CMK (cell line): ENCODE results near the gene RCVRN.
"Not testable (repeated sequence)": the region's sequence is repeated elsewhere in the genome, so short reads cannot be mapped to it uniquely, and the experiment has no call there.

Experiments
- DNase-seq: peaks from one replicate; pipeline ENCODE4 v3.0.0-alpha.2; 2010; ENCODE audit warnings: low read depth

RCVRN gene

GRCh38 chr17:9922012-9922848 lies 17.2 kb upstream of the RCVRN start:
- DNase-seq = no peak

- DNase-seq = not testable (repeated sequence)
Observed at GRCh38 chr17:9921216-9921615, 16.1 kb upstream of the RCVRN start.

GRCh38 chr17:9918804-9919352 lies 13.8 kb upstream of the RCVRN start:
- no peak for DNase-seq

GRCh38 chr17:9918352-9918751 lies 13.3 kb upstream of the RCVRN start:
- no peak for DNase-seq

- no peak for DNase-seq
Observed at GRCh38 chr17:9917801-9918200, 12.7 kb upstream of the RCVRN start.

GRCh38 chr17:9917131-9917530 lies 12.1 kb upstream of the RCVRN start:
- DNase-seq = no peak

GRCh38 chr17:9916108-9916507 lies 11.0 kb upstream of the RCVRN start:
- no peak for DNase-seq

GRCh38 chr17:9913476-9913875 lies 8.4 kb upstream of the RCVRN start:
- no peak for DNase-seq

GRCh38 chr17:9912121-9913099 lies 7.3 kb upstream of the RCVRN start:
- no peak for DNase-seq

- DNase-seq = no peak
Observed at GRCh38 chr17:9911089-9911488, 6.0 kb upstream of the RCVRN start.

GRCh38 chr17:9908649-9909042 lies 3.6 kb upstream of the RCVRN start:
- no peak for DNase-seq

- DNase-seq = no peak
Observed at GRCh38 chr17:9907883-9908648, 3.0 kb upstream of the RCVRN start.

- DNase-seq = no peak
Observed at GRCh38 chr17:9907131-9907530, 2.1 kb upstream of the RCVRN start.

- DNase-seq = no peak
Observed at GRCh38 chr17:9906616-9907015, 1.5 kb upstream of the RCVRN start.

GRCh38 chr17:9905902-9906301 lies 831 bp upstream of the RCVRN start:
- no peak for DNase-seq

GRCh38 chr17:9904277-9905077 lies 594 bp downstream of the RCVRN start:
- no peak for DNase-seq

- no peak for DNase-seq
Observed at GRCh38 chr17:9902120-9902519, 3.0 kb downstream of the RCVRN start.

GRCh38 chr17:9900784-9901183 lies 4.3 kb downstream of the RCVRN start:
- no peak for DNase-seq

GRCh38 chr17:9900044-9900594 lies 5.0 kb downstream of the RCVRN start:
- no peak for DNase-seq

GRCh38 chr17:9899280-9900043 lies 5.6 kb downstream of the RCVRN start:
- DNase-seq = no peak
